GM12873 (cell line): ENCODE data around the gene PRSS36.

Experiments used
- CTCF ChIP-seq: IDR thresholded peaks from 2 replicates; pipeline ENCODE4 v1.5.1; 2012; ENCODE audit warnings: low read depth, mild to moderate bottlenecking, moderate library complexity, low read length, control low read depth; ENCODE audit not compliant: insufficient read depth; ENCODE audit errors: missing control alignments

PRSS36 gene

GRCh38 chr16:31192856-31193642, 43.2 kb upstream of the PRSS36 start:
- TF ChIP-seq CTCF: no peak

GRCh38 chr16:31191697-31192428, 42.0 kb upstream of the PRSS36 start:
- no peak for TF ChIP-seq CTCF

GRCh38 chr16:31190818-31191444, 41.1 kb upstream of the PRSS36 start:
- no peak for TF ChIP-seq CTCF

- no peak for TF ChIP-seq CTCF
Observed at GRCh38 chr16:31190061-31190460, 40.2 kb upstream of the PRSS36 start.

GRCh38 chr16:31189412-31189778, 39.5 kb upstream of the PRSS36 start:
- no peak for TF ChIP-seq CTCF

- TF ChIP-seq CTCF: no peak
Observed at GRCh38 chr16:31188450-31189411, 38.9 kb upstream of the PRSS36 start.

- TF ChIP-seq CTCF: no peak
Observed at GRCh38 chr16:31187808-31188189, 37.9 kb upstream of the PRSS36 start.
